ENCODE data around the gene HIP1. TPM values are rescaled to one million over a fixed set of nuclear protein-coding genes. Genes with fewer than 3 reads are reported as not detected.
A peak's percentile ranks its signal among the peaks of the same experiment; 100 is the strongest.
"Not testable (repeated sequence)": the region's sequence is repeated elsewhere in the genome, so short reads cannot be mapped to it uniquely, and the experiment has no call there.

HIP1 gene
- total and polyA plus RNA-seq, 5 experiments from 2014 or later: 0.13 to 2.1 (median 1.6) TPM

- no peaks in the 10 kb centered on the region for H3K36me3 Mint-ChIP-seq
These were observed 17.3 kb downstream of the HIP1 start for GRCh38 chr7:75721426-75721825.

GRCh38 chr7:75719626-75720025, 19.1 kb downstream of the HIP1 start:
- H3K9me3 Mint-ChIP-seq: no peaks in the 10 kb centered on the region
- no peaks in the 10 kb centered on the region for H3K36me3 Mint-ChIP-seq
- H3K27ac Mint-ChIP-seq: peak overlapping the region in 1 of 10 donors; percentile 49
- no peak overlapping the region for H3K4me3 Mint-ChIP-seq
- peaks cover 0 to 4% (median 0%) of the 10 kb centered on the region in 5 donors for H3K27me3 Mint-ChIP-seq
- H3K4me1 Mint-ChIP-seq: peaks cover 0 to 5% (median 2%) of the 10 kb centered on the region in 4 donors
- ATAC-seq (no peak), DNase-seq (no peak)
- POLR2A ChIA-PET: no interaction called here

More at GRCh38 chr7:75721426-75721825, 17.3 kb downstream of the HIP1 start:
- H3K4me3 Mint-ChIP-seq: no peak overlapping the region
- H3K27ac Mint-ChIP-seq: no peak overlapping the region
- DNase-seq (no peak), ATAC-seq (no peak)
- POLR2A ChIA-PET: no interaction called here
- no peaks in the 10 kb centered on the region for H3K27me3 Mint-ChIP-seq
- no peaks in the 10 kb centered on the region for H3K9me3 Mint-ChIP-seq
- peaks cover 0 to 18% (median under 1%) of the 10 kb centered on the region in 4 donors for H3K4me1 Mint-ChIP-seq

GRCh38 chr7:75718390-75719031, 20.2 kb downstream of the HIP1 start:
- Mint-ChIP-seq H3K27me3 (peaks cover 0 to 4% (median 0%) of the 10 kb centered on the region in 5 donors), H3K4me3 (no peak overlapping the region), H3K9me3 (no peaks in the 10 kb centered on the region), H3K4me1 (peaks cover 0 to 2% (median under 1%) of the 10 kb centered on the region in 4 donors), H3K36me3 (no peaks in the 10 kb centered on the region), H3K27ac (no peak overlapping the region)
- no peak for ATAC-seq
- POLR2A ChIA-PET: no interaction called here
- DNase-seq: no peak

- H3K4me1 Mint-ChIP-seq, H3K36me3 Mint-ChIP-seq, H3K4me3 Mint-ChIP-seq, ATAC-seq, DNase-seq, H3K27ac Mint-ChIP-seq, POLR2A ChIA-PET, H3K9me3 Mint-ChIP-seq, H3K27me3 Mint-ChIP-seq: not testable (repeated sequence)
These were observed 21.0 kb downstream of the HIP1 start for GRCh38 chr7:75717746-75718145.

GRCh38 chr7:75716992-75717626, 21.6 kb downstream of the HIP1 start:
- DNase-seq (no peak), ATAC-seq (no peak)
- H3K4me1 Mint-ChIP-seq: peaks cover 5 to 11% (median 9%) of the 10 kb centered on the region in 4 donors
- H3K9me3 Mint-ChIP-seq: no peaks in the 10 kb centered on the region
- H3K36me3 Mint-ChIP-seq: peaks cover 0 to 2% (median 0%) of the 10 kb centered on the region in 3 donors
- peaks cover 0 to 4% (median 0%) of the 10 kb centered on the region in 5 donors for H3K27me3 Mint-ChIP-seq
- POLR2A ChIA-PET: no interaction called here
- no peak overlapping the region for H3K27ac Mint-ChIP-seq
- H3K4me3 Mint-ChIP-seq: no peak overlapping the region

GRCh38 chr7:75715864-75716263, 22.9 kb downstream of the HIP1 start:
- DNase-seq (no peak), ATAC-seq (no peak)
- peaks cover 5 to 23% (median 11%) of the 10 kb centered on the region in 4 donors for H3K4me1 Mint-ChIP-seq
- peaks cover 0 to 11% (median 6%) of the 10 kb centered on the region in 3 donors for H3K36me3 Mint-ChIP-seq
- H3K27ac Mint-ChIP-seq: no peak overlapping the region
- H3K27me3 Mint-ChIP-seq: peaks cover 0 to 4% (median 1%) of the 10 kb centered on the region in 5 donors
- no peak overlapping the region for H3K4me3 Mint-ChIP-seq
- POLR2A ChIA-PET: interaction anchor here (0.7 kb wide), 1 partner anchor 11 kb away, joined by 4 read pairs; no protein-coding TSS in a partner anchor
- H3K9me3 Mint-ChIP-seq: peaks cover 0 to 6% (median 5%) of the 10 kb centered on the region in 9 donors

GRCh38 chr7:75712517-75713361, 26.0 kb downstream of the HIP1 start:
- DNase-seq: no peak

GRCh38 chr7:75711656-75712514, 26.9 kb downstream of the HIP1 start:
- Mint-ChIP-seq H3K4me3 (peak overlapping the region in 1 of 10 donors; percentile 30), H3K4me1 (peaks cover 5 to 24% (median 10%) of the 10 kb centered on the region in 4 donors), H3K36me3 (peaks cover 2 to 30% (median 14%) of the 10 kb centered on the region in 3 donors), H3K27me3 (peaks cover 0 to 4% (median 2%) of the 10 kb centered on the region in 5 donors), H3K9me3 (peaks cover 0 to 33% (median 11%) of the 10 kb centered on the region in 9 donors), H3K27ac (no peak overlapping the region)
- ATAC-seq: no peak
- no peak for DNase-seq
- POLR2A ChIA-PET: no interaction called here

More at GRCh38 chr7:75712517-75713361, 26.0 kb downstream of the HIP1 start:
- Mint-ChIP-seq H3K4me1 (peaks cover 5 to 24% (median 10%) of the 10 kb centered on the region in 4 donors), H3K27ac (no peak overlapping the region), H3K36me3 (peaks cover 2 to 30% (median 14%) of the 10 kb centered on the region in 3 donors), H3K9me3 (peaks cover 0 to 33% (median 11%) of the 10 kb centered on the region in 9 donors), H3K4me3 (peak overlapping the region in 1 of 10 donors; percentile 15), H3K27me3 (peaks cover 0 to 4% (median 2%) of the 10 kb centered on the region in 5 donors)
- no peak for ATAC-seq
- POLR2A ChIA-PET: no interaction called here

GRCh38 chr7:75711076-75711475, 27.7 kb downstream of the HIP1 start:
- Mint-ChIP-seq H3K36me3 (peaks cover 2 to 30% (median 14%) of the 10 kb centered on the region in 3 donors), H3K4me1 (peaks cover 5 to 24% (median 10%) of the 10 kb centered on the region in 4 donors), H3K27ac (no peak overlapping the region), H3K9me3 (peaks cover 0 to 33% (median 11%) of the 10 kb centered on the region in 9 donors), H3K4me3 (no peak overlapping the region), H3K27me3 (peaks cover 0 to 4% (median 2%) of the 10 kb centered on the region in 5 donors)
- no peak for ATAC-seq
- DNase-seq: no peak
- POLR2A ChIA-PET: no interaction called here

- ATAC-seq (no peak), DNase-seq (no peak)
- no peak overlapping the region for H3K4me3 Mint-ChIP-seq
- H3K4me1 Mint-ChIP-seq: peaks cover 0 to 1% (median 0%) of the 10 kb centered on the region in 4 donors
- no peak overlapping the region for H3K27ac Mint-ChIP-seq
- peaks cover 2 to 12% (median 3%) of the 10 kb centered on the region in 3 donors for H3K36me3 Mint-ChIP-seq
- POLR2A ChIA-PET: interaction anchor here (0.6 kb wide), 1 partner anchor 11 kb away, joined by 4 read pairs; no protein-coding TSS in a partner anchor
- H3K9me3 Mint-ChIP-seq: peaks cover 0 to 19% (median 8%) of the 10 kb centered on the region in 9 donors
- H3K27me3 Mint-ChIP-seq: no peaks in the 10 kb centered on the region
These were observed 33.8 kb downstream of the HIP1 start for GRCh38 chr7:75704928-75705327.

- H3K27me3 Mint-ChIP-seq: no peaks in the 10 kb centered on the region
- peaks cover 0 to 2% (median 0%) of the 10 kb centered on the region in 9 donors for H3K9me3 Mint-ChIP-seq
- H3K27ac Mint-ChIP-seq: no peak overlapping the region
- no peak overlapping the region for H3K4me3 Mint-ChIP-seq
- peaks cover 0 to 7% (median under 1%) of the 10 kb centered on the region in 4 donors for H3K4me1 Mint-ChIP-seq
- no peaks in the 10 kb centered on the region for H3K36me3 Mint-ChIP-seq
- POLR2A ChIA-PET: no interaction called here
- no peak for ATAC-seq
- DNase-seq: no peak
These were observed 36.2 kb downstream of the HIP1 start for GRCh38 chr7:75702515-75702914.

GRCh38 chr7:75699993-75700392, 38.7 kb downstream of the HIP1 start:
- Mint-ChIP-seq H3K27me3 (no peaks in the 10 kb centered on the region), H3K27ac (no peak overlapping the region), H3K4me1 (peaks cover 0 to 9% (median under 1%) of the 10 kb centered on the region in 4 donors), H3K9me3 (no peaks in the 10 kb centered on the region), H3K4me3 (no peak overlapping the region), H3K36me3 (no peaks in the 10 kb centered on the region)
- no peak for ATAC-seq
- DNase-seq: no peak
- POLR2A ChIA-PET: interaction anchor here (0.7 kb wide), 1 partner anchor 26 kb away, joined by 3 read pairs; no protein-coding TSS in a partner anchor

Data from naive thymus-derived CD8-positive, alpha-beta T cell (primary cell).